Pancreas (tissue), 10 donors: Measurements from ENCODE around the gene MAPK1IP1L. TPM values are rescaled to one million over a fixed set of nuclear protein-coding genes. Genes with fewer than 3 reads are reported as not detected.
"Not testable (repeated sequence)": the region's sequence is repeated elsewhere in the genome, so short reads cannot be mapped to it uniquely, and the experiment has no call there.

Source experiments
- ATAC-seq, 4 donors: fragments of 200-7000 bp; cut with Tn5 transposase; one replicate each; pipeline versions ENCODE4 v1.8.0 to v1.9.1; 2020; ENCODE audit warnings: mild to moderate bottlenecking in 4 of 4, moderate library complexity in 4 of 4
- DNase-seq, 6 donors: peaks; one replicate each; pipeline ENCODE4 v3.0.0-alpha.2; 2020
- FAIRE-seq: peaks from 2 replicates; lab custom pipeline; 2012; peaks lifted over from hg19 to GRCh38; lab: Jason Lieb, UNC
- H3K27ac ChIP-seq, 4 donors: fragments of 200-600 bp; sonication (generic); 1 replicate in 3 of 4; 2 replicates in 1 of 4; pipeline versions ENCODE4 v1.5.0 to v1.8.0; 2020
- H3K27me3 ChIP-seq, 4 donors: fragments of 200-600 bp; one replicate each; pipeline ENCODE4 v1.8.0; 2021
- H3K36me3 ChIP-seq, 3 donors: fragments of 200-600 bp; sonication (generic) in 1 of 3; one replicate each; pipeline versions ENCODE4 v1.5.0 to v1.8.0; 2020 to 2021
- H3K4me1 ChIP-seq, 3 donors: fragments of 200-600 bp; one replicate each; pipeline ENCODE4 v1.8.0; 2021
- H3K4me3 ChIP-seq, 4 donors: fragments of 200-600 bp; sonication (generic) in 2 of 4; one replicate each; pipeline versions ENCODE4 v1.5.0 to v1.8.0; 2020 to 2021
- H3K9me3 ChIP-seq, 4 donors: fragments of 200-600 bp; one replicate each; pipeline ENCODE4 v1.8.0; 2021
- CTCF ChIP-seq, 4 donors: fragments of 200-600 bp; sonication (generic) in 3 of 4; IDR thresholded peaks; one replicate each; pipeline versions ENCODE4 v1.5.0 to v1.8.0; 2021; ENCODE audit warnings: antibody characterized with exemption in 4 of 4
- WGBS, 2 donors: extraction: QIAGEN DNeasy Blood & Tissue Kit; methylation state at CpG; one replicate each; pipeline ENCODE4 v1.1.7; 2013; 5-methylcytosine and 5-hydroxymethylcytosine counted together
- intact Hi-C, 3 donors: fragments of 100-400 bp; cut with DNase I; formaldehyde crosslinking; loops; one replicate each; pipeline versions ENCODE4 v1.11.1 to v1.14.2; 2022
- polyA plus RNA-seq, 2 donors: library from polyadenylated mRNA; stranded (reverse); fragments of 200-250 nt; gene quantifications; one replicate each; pipeline ENCODE4 v1.2.3, GENCODE V29; 2013
- total RNA-seq, 6 donors: library from RNA; stranded (reverse); fragmentation: NEBNext Ultra II Directional in 4 of 6; extraction: Animal tissue kit (Norgen Biotek cat#: 25700) in 4 of 6; gene quantifications; one replicate each; pipeline versions ENCODE4 v1.2.1 to v1.2.4, GENCODE V29; 2021 to 2023
- donor health status: healthy with polysubstance abuse.
- donor health status: DM: no; HTN: no; CAD: no; lungs with moderate emphysema.
- donor health status: DM: no; HTN: no; CAD: no.
- donor health status: control.
- donor health status: control.
- donor health status: Bipolar disorder and iron deficiency.
- donor health status: DM: yes; HTN: yes; CAD: no.
- donor health status: DM: no; HTN: no; CAD: no.
- donor health status: DM: no; HTN: no; CAD: no.
- donor health status: DM: yes; HTN: yes; CAD: no.

Gene MAPK1IP1L
- total and polyA plus RNA-seq, 8 donors, result 12.9 to 29.7 (median 23.1) TPM

- no peaks in the 10 kb centered on the region for H3K36me3 ChIP-seq
- no peak for TF ChIP-seq CTCF (IDR thresholded peaks at IDR 0.05)
- no peak for FAIRE-seq
- H3K9me3 ChIP-seq, result no peaks in the 10 kb centered on the region
- peak overlapping the region in 3 of 4 donors; percentile 23 to 46 (median 45) for H3K27ac ChIP-seq
- WGBS, 2 donors, result 59 to 63% methylated on average over 17 of the region's 17 CpGs
- intact Hi-C loops, result no loop called here
- H3K27me3 ChIP-seq, result no peaks in the 10 kb centered on the region
- ATAC-seq, result peak; percentile 63 to 88 (median 79)
- H3K4me1 ChIP-seq, result no peaks in the 10 kb centered on the region
- H3K4me3 ChIP-seq, result no peak overlapping the region
- DNase-seq, result peak in 3 of 6 donors; percentile 36 to 43 (median 37)
Observed at GRCh38 chr14:55077170-55078151, 26.0 kb downstream of the MAPK1IP1L start.

DNA sequence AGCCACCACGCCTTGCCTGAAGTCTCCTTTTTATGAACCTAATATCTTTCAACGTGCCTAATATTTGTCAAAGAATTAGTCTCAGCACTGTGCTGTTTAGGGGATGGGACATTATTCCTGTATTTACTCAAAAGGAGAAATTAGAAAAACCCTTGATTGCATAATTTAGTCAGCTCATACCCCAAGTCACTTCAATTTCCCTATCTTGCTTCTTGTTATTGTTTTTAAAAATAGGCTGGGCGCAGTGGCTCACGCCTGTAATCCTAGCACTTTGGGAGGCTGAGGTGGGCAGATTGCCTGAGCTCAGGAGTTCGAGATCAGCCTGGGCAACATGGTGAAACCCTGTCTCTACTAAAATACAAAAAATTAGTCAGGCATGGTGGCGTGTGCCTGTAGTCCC, 28.5 kb downstream of the MAPK1IP1L start:
- peak in 1 of 4 donors; percentile 9 for ATAC-seq
- H3K36me3 ChIP-seq, FAIRE-seq, H3K27me3 ChIP-seq, H3K4me1 ChIP-seq, H3K4me3 ChIP-seq, DNase-seq, H3K27ac ChIP-seq, H3K9me3 ChIP-seq: not testable (repeated sequence)
- intact Hi-C loops, result loop anchor here in 1 of 3 donors (5.0 kb wide), 1 partner anchor 77 kb away; no protein-coding TSS in a partner anchor
- WGBS, 2 donors, result 75 to 87% methylated on average over 6 of the region's 6 CpGs

- no peak for FAIRE-seq
- Histone ChIP-seq H3K27me3 (no peaks in the 10 kb centered on the region), H3K9me3 (no peaks in the 10 kb centered on the region), H3K4me3 (no peak overlapping the region), H3K4me1 (peaks cover 0 to 12% (median 0%) of the 10 kb centered on the region in 3 donors), H3K36me3 (no peaks in the 10 kb centered on the region), H3K27ac (no peak overlapping the region)
- ATAC-seq, result no peak
- TF ChIP-seq CTCF (IDR thresholded peaks at IDR 0.05), result no peak
- intact Hi-C loops, result loop anchor here in 2 of 3 donors (5.0 kb wide), 2 partner anchors 73 to 83 kb away; no protein-coding TSS in a partner anchor
- no peak for DNase-seq
Observed at GRCh38 chr14:55084401-55085059, 33.1 kb downstream of the MAPK1IP1L start.

GRCh38 chr14:55085060-55085660, 33.7 kb downstream of the MAPK1IP1L start:
- no peak for DNase-seq
- Histone ChIP-seq H3K27ac (no peak overlapping the region), H3K36me3 (no peaks in the 10 kb centered on the region), H3K27me3 (no peaks in the 10 kb centered on the region), H3K9me3 (no peaks in the 10 kb centered on the region), H3K4me1 (peaks cover 0 to 12% (median 0%) of the 10 kb centered on the region in 3 donors), H3K4me3 (no peak overlapping the region)
- peak; percentile 36 to 78 (median 61) for ATAC-seq
- 14 to 16% methylated on average over 4 of the region's 4 CpGs for WGBS, 2 donors
- TF ChIP-seq CTCF (IDR thresholded peaks at IDR 0.05), result no peak
- no peak for FAIRE-seq
- intact Hi-C loops, result loop anchor here in 1 of 3 donors (5.0 kb wide), 1 partner anchor 82 kb away; no protein-coding TSS in a partner anchor

DNA sequence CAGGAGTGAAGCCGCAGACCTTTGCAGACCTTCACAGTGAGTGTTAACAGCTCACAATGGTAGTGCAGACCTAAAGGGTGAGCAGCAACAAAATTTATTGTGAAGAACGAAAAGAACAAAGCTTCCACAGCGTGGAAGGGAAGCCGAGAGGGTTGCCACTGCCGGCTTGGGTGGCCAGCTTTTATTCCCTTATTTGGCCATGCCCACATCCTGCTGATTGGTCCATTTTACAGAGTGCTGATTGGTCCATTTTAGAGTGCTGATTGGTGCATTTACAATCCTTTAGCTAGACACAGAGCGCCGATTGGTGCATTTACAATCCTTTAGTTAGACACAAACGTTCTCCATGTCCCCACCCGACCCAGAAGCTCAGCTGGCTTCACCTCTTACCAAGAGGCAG, 35.5 kb downstream of the MAPK1IP1L start:
- H3K36me3 ChIP-seq, result no peaks in the 10 kb centered on the region
- 86 to 93% methylated on average over 9 of the region's 9 CpGs for WGBS, 2 donors
- no peak overlapping the region for H3K4me3 ChIP-seq
- FAIRE-seq (no peak), DNase-seq (no peak), ATAC-seq (no peak)
- H3K27me3 ChIP-seq, result no peaks in the 10 kb centered on the region
- no peaks in the 10 kb centered on the region for H3K9me3 ChIP-seq
- intact Hi-C loops, result loop anchor here in 1 of 3 donors (5.0 kb wide), 1 partner anchor 80 kb away; no protein-coding TSS in a partner anchor
- TF ChIP-seq CTCF (IDR thresholded peaks at IDR 0.05), result no peak
- no peak overlapping the region for H3K27ac ChIP-seq
- peaks cover 0 to 12% (median 0%) of the 10 kb centered on the region in 3 donors for H3K4me1 ChIP-seq
